ENCODE data around the gene CALM1.

CALM1 gene

DNA sequence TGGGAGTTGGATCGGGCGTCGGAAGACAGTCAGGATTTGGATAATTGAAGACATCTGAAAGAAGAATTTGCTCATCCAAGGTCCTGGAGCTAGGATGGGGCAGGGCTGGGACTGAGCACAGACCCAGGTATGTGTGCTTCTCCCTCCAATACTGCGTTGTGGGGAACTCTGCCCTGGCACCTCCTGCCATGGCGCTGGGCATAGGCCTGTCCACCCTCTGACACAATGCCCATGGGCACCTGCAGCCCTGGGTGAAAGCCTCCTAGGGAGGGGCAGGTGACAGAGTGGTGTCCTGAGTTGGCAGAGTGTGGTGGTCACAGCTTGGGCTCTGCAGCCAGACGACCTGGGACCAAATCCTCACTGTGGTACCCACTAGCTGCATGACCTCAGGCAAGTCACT lies 53.3 kb downstream of the CALM1 start:
- no peak for FAIRE-seq
- TF ChIP-seq, protein P1, sequence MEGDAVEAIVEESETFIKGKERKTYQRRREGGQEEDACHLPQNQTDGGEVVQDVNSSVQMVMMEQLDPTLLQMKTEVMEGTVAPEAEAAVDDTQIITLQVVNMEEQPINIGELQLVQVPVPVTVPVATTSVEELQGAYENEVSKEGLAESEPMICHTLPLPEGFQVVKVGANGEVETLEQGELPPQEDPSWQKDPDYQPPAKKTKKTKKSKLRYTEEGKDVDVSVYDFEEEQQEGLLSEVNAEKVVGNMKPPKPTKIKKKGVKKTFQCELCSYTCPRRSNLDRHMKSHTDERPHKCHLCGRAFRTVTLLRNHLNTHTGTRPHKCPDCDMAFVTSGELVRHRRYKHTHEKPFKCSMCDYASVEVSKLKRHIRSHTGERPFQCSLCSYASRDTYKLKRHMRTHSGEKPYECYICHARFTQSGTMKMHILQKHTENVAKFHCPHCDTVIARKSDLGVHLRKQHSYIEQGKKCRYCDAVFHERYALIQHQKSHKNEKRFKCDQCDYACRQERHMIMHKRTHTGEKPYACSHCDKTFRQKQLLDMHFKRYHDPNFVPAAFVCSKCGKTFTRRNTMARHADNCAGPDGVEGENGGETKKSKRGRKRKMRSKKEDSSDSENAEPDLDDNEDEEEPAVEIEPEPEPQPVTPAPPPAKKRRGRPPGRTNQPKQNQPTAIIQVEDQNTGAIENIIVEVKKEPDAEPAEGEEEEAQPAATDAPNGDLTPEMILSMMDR (IDR thresholded peaks at IDR 0.05; ENCODE audit: insufficient read depth, missing control alignments): no peak
- no peak for DNase-seq (ENCODE audit: insufficient read length, low spot score)

DNA sequence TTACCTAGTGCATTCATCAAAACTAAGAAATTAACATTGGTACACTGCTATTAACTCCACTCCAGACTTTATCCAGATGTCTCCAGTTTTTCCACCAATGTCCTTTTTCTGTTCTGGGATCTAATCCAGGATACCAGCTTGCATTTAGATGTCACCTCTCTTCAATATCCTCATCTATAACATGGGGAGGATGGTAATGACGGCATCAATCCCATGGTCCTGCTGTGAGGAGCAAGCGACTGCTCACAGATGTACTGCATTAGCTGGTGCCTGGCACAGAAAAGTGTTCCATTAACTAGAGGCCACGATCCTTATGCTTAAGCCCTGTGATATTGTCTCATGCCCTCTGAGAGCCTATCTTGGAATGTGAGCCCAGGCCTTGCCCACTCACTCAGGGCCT lies 53.8 kb downstream of the CALM1 start:
- TF ChIP-seq, protein P1 (IDR thresholded peaks at IDR 0.05; ENCODE audit: insufficient read depth, missing control alignments): no peak
- no peak for FAIRE-seq
- no peak for DNase-seq (ENCODE audit: insufficient read length, low spot score)

DNA sequence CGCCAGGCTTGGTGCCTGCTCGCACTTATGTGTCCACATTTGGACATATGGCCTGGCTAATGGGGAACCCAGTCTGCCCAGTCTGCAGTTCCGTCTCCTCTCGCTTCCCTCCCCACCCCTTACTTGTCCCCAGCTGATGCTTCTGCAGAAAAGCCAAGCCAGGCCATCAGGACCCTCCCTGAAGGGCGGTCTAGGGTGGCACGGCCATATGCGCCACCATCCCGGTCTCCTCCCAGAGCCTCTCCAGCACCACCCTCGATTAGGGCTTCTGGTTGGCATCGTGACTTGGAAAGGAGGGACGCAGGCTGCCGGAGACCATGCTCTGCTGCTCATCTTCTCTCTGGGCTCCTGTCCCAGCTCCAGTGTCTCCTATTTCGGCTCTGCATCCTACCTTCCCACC lies 54.6 kb downstream of the CALM1 start:
- TF ChIP-seq, protein P1 (IDR thresholded peaks at IDR 0.05; ENCODE audit: insufficient read depth, missing control alignments): no peak
- DNase-seq (ENCODE audit: insufficient read length, low spot score): no peak
- FAIRE-seq: no peak

DNA sequence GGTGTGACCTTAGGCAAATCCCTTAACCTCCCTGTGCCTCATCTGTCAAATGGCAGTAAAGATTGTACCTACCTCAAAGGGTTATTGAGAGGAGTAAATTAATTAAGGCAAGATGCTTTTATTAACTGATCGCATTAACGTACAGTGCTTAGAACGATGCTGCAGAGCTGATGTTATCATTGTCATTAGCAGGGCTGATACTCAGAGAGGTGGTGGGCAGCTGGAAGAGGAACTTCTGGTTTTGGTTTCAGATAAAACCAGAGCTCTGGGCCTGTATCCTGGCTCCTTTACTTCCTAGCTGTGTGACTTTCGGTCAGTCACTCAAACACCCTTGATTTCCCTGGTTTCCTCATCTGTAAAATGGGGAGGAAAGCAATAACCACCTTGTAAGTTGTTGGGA lies 55.1 kb downstream of the CALM1 start:
- DNase-seq (ENCODE audit: insufficient read length, low spot score): no peak
- TF ChIP-seq, protein P1 (IDR thresholded peaks at IDR 0.05; ENCODE audit: insufficient read depth, missing control alignments): no peak
- no peak for FAIRE-seq

DNA sequence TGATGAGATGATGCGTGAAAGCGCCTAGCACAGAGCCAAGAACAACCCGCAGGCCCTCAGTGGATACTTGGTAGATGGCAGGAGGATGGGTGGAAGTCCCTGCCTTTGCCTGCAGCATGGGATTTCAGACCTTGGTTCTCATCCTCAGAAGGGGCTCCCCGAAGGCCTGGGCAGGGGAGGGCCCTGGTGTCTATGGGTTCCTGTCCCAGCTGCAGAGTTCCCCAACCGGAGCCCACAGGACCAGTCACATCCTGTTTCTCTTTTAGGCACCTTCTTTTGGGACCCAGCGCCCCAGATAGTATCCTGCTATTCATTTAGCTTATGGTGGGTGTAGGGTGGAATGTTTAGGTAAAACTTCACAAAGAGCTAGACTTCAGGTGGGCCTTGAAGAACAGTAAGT lies 55.5 kb downstream of the CALM1 start:
- DNase-seq (ENCODE audit: insufficient read length, low spot score): no peak
- no peak for FAIRE-seq
- TF ChIP-seq, protein P1 (IDR thresholded peaks at IDR 0.05; ENCODE audit: insufficient read depth, missing control alignments): no peak

DNA sequence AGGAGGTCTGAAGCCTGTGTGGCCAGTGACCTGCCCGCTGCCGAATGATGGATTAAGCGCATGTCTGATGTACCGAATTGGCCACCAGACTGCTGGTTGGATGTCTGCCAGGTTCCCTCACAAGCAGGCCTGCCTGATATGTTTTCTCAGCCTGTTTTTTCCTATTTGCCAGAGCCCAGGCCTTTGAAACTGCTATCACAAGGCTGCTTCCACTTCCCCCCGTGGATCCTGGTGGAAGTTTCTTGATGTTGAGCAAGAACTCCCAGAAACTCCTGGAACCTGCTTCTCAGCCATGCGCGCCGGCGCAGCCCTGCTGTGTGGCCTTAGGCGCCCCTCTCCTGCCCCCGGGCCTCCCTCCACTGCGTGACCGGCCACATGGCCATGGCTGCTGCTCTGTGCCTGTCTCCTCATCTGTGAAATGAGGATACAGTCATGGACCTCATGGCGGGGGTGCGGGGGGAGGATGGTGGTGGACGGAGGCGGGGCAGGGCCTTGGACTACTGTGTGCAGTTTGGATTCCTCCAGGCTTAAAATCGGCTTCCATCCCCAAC lies 56.6 kb downstream of the CALM1 start:
- DNase-seq (ENCODE audit: insufficient read length, low spot score): no peak
- no peak for FAIRE-seq

More for the DNA sequence above, 56.6 kb downstream of the CALM1 start:
- TF ChIP-seq, protein P1 (IDR thresholded peaks at IDR 0.05; ENCODE audit: insufficient read depth, missing control alignments): no peak

Data from D721Med (cell line).